ENCODE measurements around the gene RFNG. TPM values are rescaled to one million over a fixed set of nuclear protein-coding genes. Genes with fewer than 3 reads are reported as not detected.
A peak's percentile ranks its signal among the peaks of the same experiment; 100 is the strongest.

The RFNG gene
- total and polyA plus RNA-seq, 2 of the 13 experiments (the other 11 are each of a cell fraction or from before 2014, with no cell fraction given) = 61.4 to 64.0 TPM

GRCh38 chr17:82000803-82001570, 50.6 kb downstream of the RFNG start (continued):
- TF ChIP-seq THRA (CRISPR knock-in tag; IDR thresholded peaks at IDR 0.05; ENCODE audit: borderline replicate concordance) (peak; percentile 83), ZNF367 (CRISPR knock-in tag; IDR thresholded peaks at IDR 0.05; ENCODE audit: borderline replicate concordance) (peak; percentile 91; the same call in 1 of the 2 replicates), ZNF691 (CRISPR knock-in tag; IDR thresholded peaks at IDR 0.05; ENCODE audit: borderline replicate concordance, low read depth) (peak; percentile 82; the same call in 1 of the 2 replicates), ZNF777 (CRISPR knock-in tag; IDR thresholded peaks at IDR 0.05) (peak; percentile 20; the same call in 1 of the 2 replicates), NR1H2 (CRISPR knock-in tag; IDR thresholded peaks at IDR 0.05; ENCODE audit: borderline replicate concordance, low read depth) (no peak; the same call in 1 of the 2 replicates), ZNF687 (CRISPR knock-in tag; IDR thresholded peaks at IDR 0.05) (peak; percentile 88), ZNF672 (CRISPR knock-in tag; IDR thresholded peaks at IDR 0.05) (peak; percentile 89; the same call in 1 of the 2 replicates), ZBED4 (CRISPR knock-in tag; IDR thresholded peaks at IDR 0.05; ENCODE audit: borderline replicate concordance) (peak; percentile 81; the same call in 1 of the 2 replicates), ZNF10 (CRISPR knock-in tag; IDR thresholded peaks at IDR 0.05; ENCODE audit: borderline replicate concordance, low read depth) (0 out of 2 replicates have a peak, but pooled peaks have one; percentile 36), KDM4B (CRISPR knock-in tag; IDR thresholded peaks at IDR 0.05) (peak; percentile 97), ZNF782 (CRISPR knock-in tag; IDR thresholded peaks at IDR 0.05; ENCODE audit: borderline replicate concordance) (no peak), RNF2 (conservative IDR thresholded peaks at IDR 0.05; ENCODE audit: low read depth) (peak; percentile 52)
